H1 (cell line): ENCODE results near the gene ADGRA3. TPM values are rescaled to one million over a fixed set of nuclear protein-coding genes. Genes with fewer than 3 reads are reported as not detected.

ENCODE experiments used
- CBX8 ChIP-seq: fragments of 300-800, 300-1000 bp; sonication (generic); IDR thresholded peaks from 2 replicates; pipeline ENCODE4 v1.7.1; 2016; ENCODE audit warnings: low read depth, low read length, borderline replicate concordance
- CHD7 ChIP-seq: fragments of 300-600 bp; sonication (generic); IDR thresholded peaks from 2 replicates; pipeline ENCODE4 v1.7.1; 2012; ENCODE audit warnings: low read length, moderate library complexity, mild to moderate bottlenecking, inconsistent platforms; ENCODE audit not compliant: insufficient replicate concordance
- E2F6 ChIP-seq: IDR thresholded peaks from 2 replicates; pipeline ENCODE4 v1.6.1; 2012; ENCODE audit warnings: inconsistent platforms
- EZH2 ChIP-seq: fragments of 200-600 bp; sonication (generic); IDR thresholded peaks from 2 replicates; pipeline ENCODE4 v1.7.1; 2012; ENCODE audit warnings: low read depth, mild to moderate bottlenecking, moderate library complexity, low read length, inconsistent platforms; ENCODE audit not compliant: severe bottlenecking
- NANOG ChIP-seq: IDR thresholded peaks from 2 replicates; pipeline ENCODE4 v1.6.1; 2011; ENCODE audit warnings: low read length, low read depth, mild to moderate bottlenecking, inconsistent platforms; ENCODE audit not compliant: insufficient read depth, poor library complexity, severe bottlenecking
- YY1 ChIP-seq: IDR thresholded peaks from 2 replicates; pipeline ENCODE4 v1.6.1; 2011; ENCODE audit warnings: low read depth, mild to moderate bottlenecking, low read length
- polyA plus RNA-seq, 7 experiments: library from polyadenylated mRNA; depleted of rRNA in 3 of 7; stranded (reverse) in 5 of 7; unstranded in 2 of 7; fragments of >200 nt in 5 of 7; fragments of 200-250 nt in 2 of 7; gene quantifications; 1 replicate in 5 of 7; 2 replicates in 1 of 7; 4 replicates in 1 of 7; pipeline versions ENCODE4 v1.2.1 to v1.2.3, GENCODE V29; 2011 to 2013; ENCODE audit warnings: missing spikeins in 2 of 7, mixed read lengths in 2 of 7
- total RNA-seq: library from RNA; stranded (reverse); fragmentation: NEBNext Ultra II Directional; extraction: Animal tissue kit (Norgen Biotek cat#: 25700); gene quantifications from 2 replicates; pipeline ENCODE4 v1.2.1, GENCODE V29; 2021

Gene ADGRA3
- total and polyA plus RNA-seq, 2 of the 8 experiments (the other 6 are each of a cell fraction or from before 2014, with no cell fraction given): 31.5 to 63.0 TPM

- TF ChIP-seq CHD7: no peak
- no peak for TF ChIP-seq CBX8
- no peak for TF ChIP-seq NANOG
- TF ChIP-seq YY1: no peak
- no peak for TF ChIP-seq EZH2
- TF ChIP-seq E2F6: no peak
- TF ChIP-seq, all 59 proteins: peak for 0
These were observed 108.5 kb downstream of the ADGRA3 start (continued) for GRCh38 chr4:22407361-22407760.
